HepG2 (cell line): ENCODE results near the gene CERS1. TPM values are rescaled to one million over a fixed set of nuclear protein-coding genes. Genes with fewer than 3 reads are reported as not detected.
A peak's percentile ranks its signal among the peaks of the same experiment; 100 is the strongest.

Experiments used
- ERF ChIP-seq: IDR thresholded peaks from 2 replicates; pipeline ENCODE4 v1.6.1; 2018; ENCODE audit warnings: missing biosample characterization, missing genetic modification reagents
- FLYWCH1 ChIP-seq: sonication (generic); formaldehyde crosslinking; IDR thresholded peaks from 2 replicates; pipeline ENCODE4 v1.8.1; 2023; ENCODE audit warnings: mild to moderate bottlenecking, missing genetic modification reagents
- FOXP4 ChIP-seq: sonication (generic); formaldehyde crosslinking; IDR thresholded peaks from 2 replicates; pipeline ENCODE4 v1.4.0; 2020; ENCODE audit warnings: missing genetic modification reagents
- JARID2 ChIP-seq: sonication (generic); formaldehyde crosslinking; IDR thresholded peaks from 2 replicates; pipeline ENCODE4 v1.8.1; 2023; ENCODE audit warnings: missing genetic modification reagents, inconsistent platforms; ENCODE audit not compliant: insufficient replicate concordance
- KLF13 ChIP-seq: sonication (generic); formaldehyde crosslinking; IDR thresholded peaks from 2 replicates; pipeline ENCODE4 v1.4.0; 2020; ENCODE audit warnings: mild to moderate bottlenecking, missing genetic modification reagents
- MED8 ChIP-seq: sonication (generic); formaldehyde crosslinking; IDR thresholded peaks from 2 replicates; pipeline ENCODE4 v1.8.1; 2023; ENCODE audit warnings: mild to moderate bottlenecking, missing genetic modification reagents; ENCODE audit not compliant: insufficient replicate concordance
- MEF2D ChIP-seq: sonication (generic); formaldehyde crosslinking; IDR thresholded peaks from 2 replicates; pipeline ENCODE4 v1.5.1; 2020; ENCODE audit warnings: mild to moderate bottlenecking, missing genetic modification reagents
- NRL ChIP-seq: sonication (generic); formaldehyde crosslinking; IDR thresholded peaks from 2 replicates; pipeline ENCODE4 v1.5.0; 2020; ENCODE audit warnings: missing genetic modification reagents, mild to moderate bottlenecking, moderate library complexity, borderline replicate concordance
- PAX8 ChIP-seq: sonication (generic); formaldehyde crosslinking; IDR thresholded peaks from 2 replicates; pipeline ENCODE4 v1.8.0; 2022; ENCODE audit warnings: mild to moderate bottlenecking, missing genetic modification reagents, borderline replicate concordance
- RBFOX2 ChIP-seq: fragments of 200-400 bp; formaldehyde crosslinking; IDR thresholded peaks from 2 replicates; pipeline ENCODE4 v1.6.1; 2017; ENCODE audit warnings: low read depth, mild to moderate bottlenecking, low read length
- RXRB ChIP-seq: IDR thresholded peaks from 2 replicates; pipeline ENCODE4 v1.6.1; 2016; ENCODE audit warnings: borderline replicate concordance, missing genetic modification reagents, missing compliant biosample characterization
- SRF ChIP-seq: IDR thresholded peaks from 2 replicates; pipeline ENCODE4 v1.6.1; 2011; ENCODE audit warnings: mild to moderate bottlenecking, low read depth, low read length, moderate library complexity
- TFAP4 ChIP-seq: sonication (generic); IDR thresholded peaks from 2 replicates; pipeline ENCODE4 v1.6.1; 2016; ENCODE audit warnings: low read depth, borderline replicate concordance
- TFE3 ChIP-seq: IDR thresholded peaks from 2 replicates; pipeline ENCODE4 v1.6.1; 2016
- WIZ ChIP-seq: sonication (generic); formaldehyde crosslinking; IDR thresholded peaks from 2 replicates; pipeline ENCODE4 v1.5.1; 2020; ENCODE audit warnings: mild to moderate bottlenecking, missing genetic modification reagents
- ZBTB33 ChIP-seq: sonication (generic); formaldehyde crosslinking; IDR thresholded peaks from 2 replicates; pipeline ENCODE4 v1.4.0; 2020; ENCODE audit warnings: missing genetic modification reagents
- ZFX ChIP-seq: sonication (generic); formaldehyde crosslinking; IDR thresholded peaks from 2 replicates; pipeline ENCODE4 v1.4.0; 2020; ENCODE audit warnings: mild to moderate bottlenecking, low read depth, missing genetic modification reagents, moderate library complexity
- ZNF10 ChIP-seq: sonication (generic); formaldehyde crosslinking; IDR thresholded peaks from 2 replicates; pipeline ENCODE4 v1.4.0; 2020; ENCODE audit warnings: mild to moderate bottlenecking, low read depth, missing genetic modification reagents, borderline replicate concordance
- ZNF136 ChIP-seq: sonication (generic); formaldehyde crosslinking; IDR thresholded peaks from 2 replicates; pipeline ENCODE4 v1.8.1; 2022; ENCODE audit warnings: low read depth, mild to moderate bottlenecking, moderate library complexity, missing genetic modification reagents
- ZNF235 ChIP-seq: sonication (generic); formaldehyde crosslinking; IDR thresholded peaks from 2 replicates; pipeline ENCODE4 v1.8.1; 2023; ENCODE audit warnings: mild to moderate bottlenecking, missing genetic modification reagents, borderline replicate concordance
- ZNF296 ChIP-seq: sonication (generic); formaldehyde crosslinking; conservative IDR thresholded peaks from 2 replicates; pipeline ENCODE4 v1.5.0; 2020; ENCODE audit warnings: mild to moderate bottlenecking, missing genetic modification reagents
- ZNF430 ChIP-seq: sonication (generic); formaldehyde crosslinking; IDR thresholded peaks from 2 replicates; pipeline ENCODE4 v1.9.0; 2021; ENCODE audit warnings: mild to moderate bottlenecking, missing genetic modification reagents
- ZNF530 ChIP-seq: sonication (generic); formaldehyde crosslinking; IDR thresholded peaks from 2 replicates; pipeline ENCODE4 v1.5.0; 2020; ENCODE audit warnings: low read depth, mild to moderate bottlenecking, missing genetic modification reagents
- ZNF550 ChIP-seq: sonication (generic); formaldehyde crosslinking; IDR thresholded peaks from 2 replicates; pipeline ENCODE4 v1.4.0; 2020; ENCODE audit warnings: mild to moderate bottlenecking, missing genetic modification reagents, borderline replicate concordance
- ZNF615 ChIP-seq: sonication (generic); formaldehyde crosslinking; IDR thresholded peaks from 2 replicates; pipeline ENCODE4 v1.5.0; 2020; ENCODE audit warnings: mild to moderate bottlenecking, missing genetic modification reagents, borderline replicate concordance
- ZSCAN9 ChIP-seq: IDR thresholded peaks from 2 replicates; pipeline ENCODE4 v1.6.1; 2016; ENCODE audit warnings: borderline replicate concordance
- polyA plus RNA-seq, 8 experiments: library from polyadenylated mRNA; depleted of rRNA in 3 of 8; stranded (reverse) in 7 of 8; unstranded in 1 of 8; fragments of >200 nt; fragmentation: Illumina TruSeq in 4 of 8; extraction: Trizol in 4 of 8; gene quantifications; 2 replicates each; pipeline versions ENCODE4 v1.2.1 to v1.2.3, GENCODE V29; 2011 to 2016; ENCODE audit warnings: low read depth in 4 of 8, missing spikeins in 1 of 8, mixed read lengths in 1 of 8; ENCODE audit not compliant: insufficient read depth in 1 of 8
- total RNA-seq, 5 experiments: library from RNA; depleted of rRNA; stranded (reverse); fragments of >200 nt; fragmentation: Illumina TruSeq; extraction: Trizol; gene quantifications; 2 replicates each; pipeline ENCODE4 v1.2.3, GENCODE V29; 2016; ENCODE audit warnings: low read depth in 1 of 5

CERS1 gene
- total and polyA plus RNA-seq, 2 of the 13 experiments (the other 11 are each of a cell fraction or from before 2014, with no cell fraction given), result 4.6 to 9.8 TPM

- TF ChIP-seq ZNF530 (CRISPR knock-in tag), result no peak
- TF ChIP-seq FLYWCH1 (CRISPR knock-in tag), result no peak
- no peak for TF ChIP-seq RXRB (CRISPR knock-in tag)
- no peak for TF ChIP-seq RBFOX2
- TF ChIP-seq KLF13 (CRISPR knock-in tag), result no peak
- TF ChIP-seq ZNF296 (CRISPR knock-in tag), result no peak
- TF ChIP-seq TFAP4, result no peak
- no peak for TF ChIP-seq JARID2 (CRISPR knock-in tag)
- TF ChIP-seq FOXP4, result no peak
- TF ChIP-seq TFE3 (CRISPR knock-in tag), result no peak
- no peak for TF ChIP-seq ZNF136
- no peak for TF ChIP-seq SRF
- TF ChIP-seq ZNF235, result no peak
- peak; percentile 62; the same call in 1 of the 2 replicates for TF ChIP-seq ZFX (CRISPR knock-in tag)
- TF ChIP-seq PAX8 (CRISPR knock-in tag), result no peak
- TF ChIP-seq ERF (CRISPR knock-in tag), result no peak
- no peak for TF ChIP-seq NRL
- no peak for TF ChIP-seq ZNF10
- no peak for TF ChIP-seq ZSCAN9 (CRISPR knock-in tag)
- TF ChIP-seq WIZ (CRISPR knock-in tag), result no peak
- TF ChIP-seq ZBTB33, result peak; percentile 73; the same call in 1 of the 2 replicates
- no peak for TF ChIP-seq MEF2D (CRISPR knock-in tag)
- no peak for TF ChIP-seq ZNF615 (CRISPR knock-in tag)
- TF ChIP-seq ZNF430, result no peak
- no peak for TF ChIP-seq MED8 (CRISPR knock-in tag)
- TF ChIP-seq ZNF550, result no peak
These were observed 2.2 kb upstream of the CERS1 start (continued) for GRCh38 chr19:18898081-18898606.
